Naive thymus-derived CD4-positive, alpha-beta T cell (primary cell): ENCODE measurements around the gene C3orf18. TPM values are rescaled to one million over a fixed set of nuclear protein-coding genes. Genes with fewer than 3 reads are reported as not detected.

Experiments used
- ATAC-seq: fragments of 150-1000 bp; cut with Tn5 transposase; 2 replicates; pipeline ENCODE4 v1.10.0; 2021; ENCODE audit warnings: mild to moderate bottlenecking, moderate library complexity
- CTCF ChIA-PET: fragments of 350-600 bp; sonication (Branson Sonifier 250); formaldehyde crosslinking; loops from one replicate; lab custom pipeline; 2021; ENCODE audit warnings: antibody characterized with exemption; lab: Charles Lee
- POLR2A ChIA-PET: fragments of 350-600 bp; sonication (Branson Sonifier 250); formaldehyde crosslinking; loops from one replicate; lab custom pipeline; 2021; ENCODE audit warnings: antibody characterized with exemption, inconsistent platforms; lab: Charles Lee
- DNase-seq, 9 donors: peaks; one replicate each; pipeline versions ENCODE4 v3.0.0 to v3.0.0-alpha.2; 2020 to 2022; ENCODE audit warnings: mixed read lengths in 1 of 9
- H3K27ac ChIP-seq: one replicate; pipeline ENCODE4 v1.7.0; 2013; ENCODE audit warnings: mild to moderate bottlenecking, low read depth, low read length, moderate library complexity
- H3K27me3 ChIP-seq, 2 donors: one replicate each; pipeline ENCODE4 v1.7.0; 2013; ENCODE audit warnings: low read length in 2 of 2, mild to moderate bottlenecking in 2 of 2, moderate library complexity in 2 of 2; ENCODE audit not compliant: control insufficient read depth in 2 of 2, insufficient read depth in 2 of 2
- H3K36me3 ChIP-seq, 3 experiments: 1 replicate in 2 of 3; 2 replicates in 1 of 3; pipeline ENCODE4 v1.7.0; 2013; ENCODE audit warnings: low read length in 3 of 3, mild to moderate bottlenecking in 3 of 3, moderate library complexity in 1 of 3; ENCODE audit not compliant: insufficient read depth in 3 of 3, control insufficient read depth in 2 of 3
- H3K4me1 ChIP-seq, 2 donors: one replicate each; pipeline ENCODE4 v1.7.0; 2013; ENCODE audit warnings: low read length in 2 of 2, mild to moderate bottlenecking in 2 of 2, moderate library complexity in 1 of 2; ENCODE audit not compliant: control insufficient read depth in 2 of 2, insufficient read depth in 2 of 2
- H3K4me3 ChIP-seq: 2 replicates; pipeline ENCODE4 v1.7.0; 2013; ENCODE audit warnings: mild to moderate bottlenecking, low read length
- H3K9me3 ChIP-seq, 3 experiments: 1 replicate in 2 of 3; 2 replicates in 1 of 3; pipeline ENCODE4 v1.7.0; 2013; ENCODE audit warnings: low read length in 3 of 3; ENCODE audit not compliant: control insufficient read depth in 2 of 3
- H3K27ac Mint-ChIP-seq, 9 donors: one replicate each; pipeline ENCODE4 v1.8.0; 2020 to 2022; ENCODE audit warnings: mixed read lengths in 9 of 9, mild to moderate bottlenecking in 8 of 9, moderate library complexity in 5 of 9, inconsistent platforms in 2 of 9
- H3K27me3 Mint-ChIP-seq, 5 donors: one replicate each; pipeline ENCODE4 v1.8.0; 2021 to 2022; ENCODE audit warnings: mixed read lengths in 5 of 5, mild to moderate bottlenecking in 1 of 5
- H3K36me3 Mint-ChIP-seq, 5 donors: one replicate each; pipeline ENCODE4 v1.8.0; 2020 to 2022; ENCODE audit warnings: mixed read lengths in 5 of 5, mild to moderate bottlenecking in 3 of 5, inconsistent platforms in 1 of 5
- H3K4me1 Mint-ChIP-seq, 7 donors: one replicate each; pipeline ENCODE4 v1.8.0; 2020 to 2022; ENCODE audit warnings: mixed read lengths in 7 of 7, mild to moderate bottlenecking in 3 of 7, inconsistent platforms in 1 of 7
- H3K4me3 Mint-ChIP-seq, 10 donors: one replicate each; pipeline ENCODE4 v1.8.0; 2020 to 2022; ENCODE audit warnings: mild to moderate bottlenecking in 10 of 10, mixed read lengths in 10 of 10, moderate library complexity in 6 of 10, inconsistent platforms in 2 of 10
- H3K9me3 Mint-ChIP-seq, 11 donors: one replicate each; pipeline ENCODE4 v1.8.0; 2020 to 2022; ENCODE audit warnings: mixed read lengths in 11 of 11, mild to moderate bottlenecking in 4 of 11, inconsistent platforms in 1 of 11, moderate library complexity in 1 of 11
- intact Hi-C, 2 donors: fragments of 100-400 bp; cut with micrococcal nuclease; formaldehyde crosslinking; loops; one replicate each; pipeline ENCODE4 v1.15.1; 2023
- polyA plus RNA-seq, 2 donors: library from polyadenylated mRNA; unstranded; fragments of 300-500 nt; fragmentation: Illumina TruSeq; gene quantifications; one replicate each; pipeline ENCODE4 v1.2.3, GENCODE V29; 2021
- total RNA-seq, 6 experiments: library from RNA in 5 of 6; stranded (reverse) in 5 of 6; gene quantifications; 1 replicate in 5 of 6; 2 replicates in 1 of 6; pipeline ENCODE4 v1.2.3 and lab custom pipeline; 2021 to 2026

The C3orf18 gene
- total and polyA plus RNA-seq, 7 experiments from 2014 or later: 11.1 to 67.5 (median 16.4) TPM

DNA sequence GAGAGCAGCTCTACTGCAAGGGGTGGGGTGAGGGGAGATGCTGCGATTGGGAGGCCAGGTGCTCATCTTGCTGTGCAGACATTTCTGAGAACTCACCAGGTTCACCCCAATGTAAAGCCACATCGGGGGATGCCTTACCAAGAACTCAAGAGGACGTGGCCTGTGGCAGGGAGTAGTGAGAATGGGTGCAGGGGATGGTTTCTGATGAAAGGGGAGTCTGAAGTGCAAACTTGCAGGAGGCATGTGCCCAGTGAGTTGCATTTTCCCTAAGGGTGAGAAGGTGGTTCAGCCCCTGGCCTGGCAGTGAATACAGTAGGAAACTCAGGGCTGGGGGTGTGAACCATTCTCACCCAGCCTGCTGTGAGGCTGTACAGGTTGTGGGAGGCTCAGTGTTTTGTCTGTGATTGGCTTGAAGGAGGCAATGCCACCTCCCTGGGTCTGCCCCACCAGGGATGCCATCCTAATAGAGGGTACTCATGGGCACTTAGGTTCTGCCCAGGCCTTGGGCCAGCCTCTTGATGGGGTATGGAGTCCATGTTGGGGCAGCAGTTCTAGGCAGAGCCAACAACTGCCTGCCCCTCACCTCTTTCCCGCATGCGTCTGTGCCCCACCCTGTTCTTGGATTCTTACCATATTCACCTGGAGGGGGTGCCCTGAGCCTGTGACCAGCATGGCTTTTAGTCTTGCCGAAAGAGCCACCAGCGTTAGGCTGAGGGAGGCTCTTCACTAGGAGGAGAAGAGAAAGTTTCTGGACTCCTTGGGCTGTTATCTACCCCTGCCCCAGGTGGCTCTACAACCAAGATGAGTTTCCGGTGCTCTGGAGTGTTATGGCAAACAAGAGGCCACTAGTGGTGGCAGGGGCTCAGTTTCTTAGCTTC, 6.3 kb upstream of the C3orf18 start:
- H3K9me3 Mint-ChIP-seq: no peaks in the 10 kb centered on the region
- H3K4me1 Mint-ChIP-seq: peaks cover 16 to 78% (median 57%) of the 10 kb centered on the region in 7 donors
- peaks cover 56 to 65% of the 10 kb centered on the region in 2 donors for H3K4me1 ChIP-seq
- H3K36me3 ChIP-seq: peaks cover 0 to 25% (median 4%) of the 10 kb centered on the region in 3 experiments
- DNase-seq (peak in 6 of 9 donors; percentile 20 to 76 (median 26)), ATAC-seq (no peak)
- CTCF ChIA-PET: interaction anchor here (0.6 to 20.2 kb wide), 8 partner anchors 8 to 398 kb away, joined by 3 to 578 read pairs (median 14); partner anchors contain the start of genes CISH and MAPKAPK3
- no peaks in the 10 kb centered on the region for H3K9me3 ChIP-seq
- peak overlapping the region; percentile 65 to 93 (median 89) for H3K27ac Mint-ChIP-seq
- H3K4me3 ChIP-seq: no peak overlapping the region
- H3K27me3 ChIP-seq: no peaks in the 10 kb centered on the region
- no peaks in the 10 kb centered on the region for H3K27me3 Mint-ChIP-seq
- peak overlapping the region; percentile 63 for H3K27ac ChIP-seq
- peak overlapping the region; percentile 53 to 99 (median 72) for H3K4me3 Mint-ChIP-seq
- H3K36me3 Mint-ChIP-seq: peaks cover 0 to 54% (median under 1%) of the 10 kb centered on the region in 5 donors
- POLR2A ChIA-PET: interaction anchor here (0.7 to 21.2 kb wide), 4 partner anchors 16 to 35 kb away, joined by 3 to 730 read pairs (median 104); partner anchors contain the start of genes CISH and MAPKAPK3
- intact Hi-C loops: loop anchor here in 1 of 2 donors (1.0 to 5.0 kb wide), 5 partner anchors 17 to 398 kb away; partner anchors contain the start of gene RASSF1

DNA sequence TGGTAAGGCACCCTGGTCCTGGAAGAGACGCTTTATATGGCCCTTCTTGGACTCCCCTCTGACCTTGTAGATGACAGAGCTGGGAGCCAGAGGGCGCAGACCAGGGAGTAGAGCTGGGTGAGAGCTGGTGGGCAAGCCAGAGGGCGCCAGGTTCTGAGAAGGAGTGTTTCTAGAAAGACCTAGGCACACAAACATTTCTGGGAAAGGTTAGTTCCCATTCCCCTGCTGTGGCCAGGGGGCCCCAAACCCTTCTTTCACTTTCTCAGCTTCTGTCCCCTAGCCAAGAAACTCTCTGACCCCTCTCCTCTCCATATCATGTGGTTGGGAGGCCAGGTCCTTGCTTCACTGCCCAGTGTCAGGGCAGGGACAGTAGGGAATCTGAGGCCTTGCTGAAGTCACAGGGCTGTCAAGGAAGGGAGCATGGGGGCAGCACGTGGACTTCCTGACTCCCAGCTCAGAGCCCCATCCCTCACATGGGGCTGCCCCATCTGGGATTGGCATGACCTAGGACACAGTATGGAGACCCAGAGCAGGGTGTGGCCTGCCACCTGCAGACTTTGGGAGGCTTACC, 5.3 kb upstream of the C3orf18 start:
- Mint-ChIP-seq H3K4me1 (peaks cover 18 to 78% (median 61%) of the 10 kb centered on the region in 7 donors), H3K9me3 (no peaks in the 10 kb centered on the region), H3K4me3 (peak overlapping the region in 9 of 10 donors; percentile 33 to 99 (median 75)), H3K36me3 (peaks cover 0 to 49% (median 0%) of the 10 kb centered on the region in 5 donors), H3K27ac (peak overlapping the region; percentile 65 to 93 (median 89)), H3K27me3 (no peaks in the 10 kb centered on the region)
- Histone ChIP-seq H3K4me1 (peaks cover 61 to 67% of the 10 kb centered on the region in 2 donors), H3K27ac (peak overlapping the region; percentile 63), H3K9me3 (no peaks in the 10 kb centered on the region), H3K27me3 (no peaks in the 10 kb centered on the region), H3K36me3 (peaks cover 0 to 16% (median 2%) of the 10 kb centered on the region in 3 experiments), H3K4me3 (peak overlapping the region; percentile 15)
- ATAC-seq (no peak), DNase-seq (peak in 1 of 9 donors; percentile 52)
- ChIA-PET POLR2A (interaction anchor here (0.6 to 21.2 kb wide), 4 partner anchors 17 to 579 kb away, joined by 3 to 730 read pairs (median 66); partner anchors contain the start of genes CISH and MAPKAPK3), CTCF (interaction anchor here (0.5 to 20.2 kb wide), 10 partner anchors 9 to 398 kb away, joined by 3 to 578 read pairs (median 9); partner anchors contain the start of genes CISH and MAPKAPK3)
- intact Hi-C loops: loop anchor here (1.0 to 5.0 kb wide), 10 partner anchors 18 to 812 kb away; partner anchors contain the start of genes MANF (in 1 of the 2) and RASSF1 (in 1 of the 2)

- Mint-ChIP-seq H3K4me1 (peaks cover 22 to 79% (median 65%) of the 10 kb centered on the region in 7 donors), H3K9me3 (no peaks in the 10 kb centered on the region), H3K27ac (peak overlapping the region; percentile 75 to 94 (median 89)), H3K27me3 (no peaks in the 10 kb centered on the region), H3K36me3 (peaks cover 0 to 42% (median 0%) of the 10 kb centered on the region in 5 donors), H3K4me3 (peak overlapping the region; percentile 51 to 99 (median 75))
- ATAC-seq (peak; percentile 47), DNase-seq (peak; percentile 69 to 83 (median 79))
- intact Hi-C loops: loop anchor here (1.0 to 5.0 kb wide), 9 partner anchors 19 to 813 kb away; partner anchors contain the start of genes MANF (in 1 of the 2) and RASSF1 (in 1 of the 2)
- H3K27me3 ChIP-seq: no peaks in the 10 kb centered on the region
- H3K27ac ChIP-seq: peak overlapping the region; percentile 63
- peak overlapping the region; percentile 15 for H3K4me3 ChIP-seq
- ChIA-PET CTCF (interaction anchor here (0.7 to 20.2 kb wide), 8 partner anchors 10 to 399 kb away, joined by 3 to 578 read pairs (median 14); partner anchors contain the start of genes CISH and MAPKAPK3), POLR2A (interaction anchor here (1.0 to 21.2 kb wide), 4 partner anchors 9 to 55 kb away, joined by 3 to 730 read pairs (median 67); partner anchors contain the start of genes CISH and MAPKAPK3)
- peaks cover 64 to 71% of the 10 kb centered on the region in 2 donors for H3K4me1 ChIP-seq
- peaks cover 0 to 9% (median 0%) of the 10 kb centered on the region in 3 experiments for H3K36me3 ChIP-seq
- no peaks in the 10 kb centered on the region for H3K9me3 ChIP-seq
Observed at GRCh38 chr3:50572158-50572557, 4.6 kb upstream of the C3orf18 start.

DNA sequence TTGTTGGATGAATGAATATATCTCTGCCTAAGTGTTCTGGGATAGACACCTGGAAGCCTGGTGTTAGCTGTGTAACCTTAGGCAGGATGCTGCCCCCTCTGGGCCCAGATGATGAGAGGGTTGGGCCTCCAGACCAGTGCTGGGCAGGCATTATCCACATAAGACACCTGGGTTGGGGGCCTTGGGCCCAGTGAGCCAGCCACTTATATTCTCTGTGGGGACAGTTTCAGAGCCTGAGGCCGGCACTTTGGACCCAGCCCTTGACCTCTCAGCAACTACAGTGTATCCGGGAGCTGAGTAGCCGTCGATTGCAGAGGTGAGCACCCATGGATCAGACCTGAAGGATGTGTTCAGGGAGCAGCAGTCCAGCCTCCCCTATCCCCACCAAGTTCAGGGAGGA, 3.9 kb upstream of the C3orf18 start:
- peaks cover 0 to 3% (median 0%) of the 10 kb centered on the region in 3 experiments for H3K36me3 ChIP-seq
- no peaks in the 10 kb centered on the region for H3K9me3 ChIP-seq
- ChIA-PET POLR2A (interaction anchor here (1.0 to 21.2 kb wide), 6 partner anchors 9 to 221 kb away, joined by 3 to 730 read pairs (median 12); partner anchors contain the start of genes CISH, CYB561D2, MAPKAPK3 and NPRL2), CTCF (interaction anchor here (1.7 to 20.2 kb wide), 7 partner anchors 10 to 102 kb away, joined by 5 to 578 read pairs (median 15); partner anchors contain the start of genes CISH and MAPKAPK3)
- peak overlapping the region in 4 of 9 donors; percentile 91 to 98 (median 93) for H3K27ac Mint-ChIP-seq
- H3K27me3 Mint-ChIP-seq: no peaks in the 10 kb centered on the region
- intact Hi-C loops: loop anchor here in 1 of 2 donors (5.0 kb wide), 2 partner anchors 106 to 401 kb away; no protein-coding TSS in a partner anchor
- H3K27ac ChIP-seq: no peak overlapping the region
- H3K4me3 ChIP-seq: no peak overlapping the region
- H3K27me3 ChIP-seq: no peaks in the 10 kb centered on the region
- peaks cover 25 to 83% (median 72%) of the 10 kb centered on the region in 7 donors for H3K4me1 Mint-ChIP-seq
- ATAC-seq (no peak), DNase-seq (no peak)
- H3K36me3 Mint-ChIP-seq: peaks cover 0 to 38% (median 0%) of the 10 kb centered on the region in 5 donors
- H3K4me1 ChIP-seq: peaks cover 69 to 77% of the 10 kb centered on the region in 2 donors
- H3K4me3 Mint-ChIP-seq: peak overlapping the region in 7 of 10 donors; percentile 5 to 99 (median 75)
- no peaks in the 10 kb centered on the region for H3K9me3 Mint-ChIP-seq

- Histone ChIP-seq H3K4me1 (peaks cover 64 to 72% of the 10 kb centered on the region in 2 donors), H3K4me3 (no peak overlapping the region), H3K27ac (peak overlapping the region; percentile 84), H3K36me3 (peaks cover 0 to 3% (median 0%) of the 10 kb centered on the region in 3 experiments), H3K27me3 (no peaks in the 10 kb centered on the region), H3K9me3 (no peaks in the 10 kb centered on the region)
- no peak for DNase-seq
- H3K9me3 Mint-ChIP-seq: no peaks in the 10 kb centered on the region
- no peaks in the 10 kb centered on the region for H3K27me3 Mint-ChIP-seq
- H3K4me3 Mint-ChIP-seq: peak overlapping the region; percentile 86 to 99 (median 96)
- H3K36me3 Mint-ChIP-seq: peaks cover 0 to 31% (median 0%) of the 10 kb centered on the region in 5 donors
- no peak for ATAC-seq
- ChIA-PET CTCF (interaction anchor here (0.6 to 20.2 kb wide), 10 partner anchors 11 to 928 kb away, joined by 3 to 578 read pairs (median 8); partner anchors contain the start of genes CISH and MAPKAPK3), POLR2A (interaction anchor here (1.1 to 21.2 kb wide), 7 partner anchors 10 to 234 kb away, joined by 3 to 730 read pairs (median 18); partner anchors contain the start of genes CISH, CYB561D2, MAPKAPK3 and NPRL2)
- peak overlapping the region; percentile 88 to 98 (median 92) for H3K27ac Mint-ChIP-seq
- intact Hi-C loops: loop anchor here in 1 of 2 donors (5.0 kb wide), 2 partner anchors 107 to 402 kb away; no protein-coding TSS in a partner anchor
- H3K4me1 Mint-ChIP-seq: peaks cover 29 to 82% (median 75%) of the 10 kb centered on the region in 7 donors
Observed at GRCh38 chr3:50570508-50571279, 3.1 kb upstream of the C3orf18 start.
